Stimulated activated naive CD8-positive, alpha-beta T cell treated with anti-CD3 and anti-CD28 coated beads, Interleukin-15, amount 100 ng/mL, for 72 hours (primary cell): Measurements from ENCODE around the gene CDC42BPB.
A peak's percentile ranks its signal among the peaks of the same experiment; 100 is the strongest.

Source experiments
- ATAC-seq: fragments of 150-1000 bp; cut with Tn5 transposase; 2 replicates; pipeline ENCODE4 v1.10.0; 2021; ENCODE audit warnings: mild to moderate bottlenecking, moderate library complexity
- DNase-seq, 2 donors: peaks; one replicate each; pipeline ENCODE4 v3.0.0; 2021 to 2022
- H3K27ac Mint-ChIP-seq, 2 donors: one replicate each; pipeline ENCODE4 v1.8.0; 2022; ENCODE audit warnings: mild to moderate bottlenecking in 2 of 2, mixed read lengths in 2 of 2, moderate library complexity in 2 of 2
- H3K27me3 Mint-ChIP-seq: one replicate; pipeline ENCODE4 v1.8.0; 2022; ENCODE audit warnings: mixed read lengths
- H3K4me1 Mint-ChIP-seq: one replicate; pipeline ENCODE4 v1.8.0; 2022; ENCODE audit warnings: mild to moderate bottlenecking, mixed read lengths
- H3K4me3 Mint-ChIP-seq, 2 donors: one replicate each; pipeline ENCODE4 v1.8.0; 2022; ENCODE audit warnings: mild to moderate bottlenecking in 2 of 2, mixed read lengths in 2 of 2, moderate library complexity in 1 of 2
- H3K9me3 Mint-ChIP-seq, 2 donors: one replicate each; pipeline ENCODE4 v1.8.0; 2022; ENCODE audit warnings: mixed read lengths in 2 of 2

Gene CDC42BPB

DNA sequence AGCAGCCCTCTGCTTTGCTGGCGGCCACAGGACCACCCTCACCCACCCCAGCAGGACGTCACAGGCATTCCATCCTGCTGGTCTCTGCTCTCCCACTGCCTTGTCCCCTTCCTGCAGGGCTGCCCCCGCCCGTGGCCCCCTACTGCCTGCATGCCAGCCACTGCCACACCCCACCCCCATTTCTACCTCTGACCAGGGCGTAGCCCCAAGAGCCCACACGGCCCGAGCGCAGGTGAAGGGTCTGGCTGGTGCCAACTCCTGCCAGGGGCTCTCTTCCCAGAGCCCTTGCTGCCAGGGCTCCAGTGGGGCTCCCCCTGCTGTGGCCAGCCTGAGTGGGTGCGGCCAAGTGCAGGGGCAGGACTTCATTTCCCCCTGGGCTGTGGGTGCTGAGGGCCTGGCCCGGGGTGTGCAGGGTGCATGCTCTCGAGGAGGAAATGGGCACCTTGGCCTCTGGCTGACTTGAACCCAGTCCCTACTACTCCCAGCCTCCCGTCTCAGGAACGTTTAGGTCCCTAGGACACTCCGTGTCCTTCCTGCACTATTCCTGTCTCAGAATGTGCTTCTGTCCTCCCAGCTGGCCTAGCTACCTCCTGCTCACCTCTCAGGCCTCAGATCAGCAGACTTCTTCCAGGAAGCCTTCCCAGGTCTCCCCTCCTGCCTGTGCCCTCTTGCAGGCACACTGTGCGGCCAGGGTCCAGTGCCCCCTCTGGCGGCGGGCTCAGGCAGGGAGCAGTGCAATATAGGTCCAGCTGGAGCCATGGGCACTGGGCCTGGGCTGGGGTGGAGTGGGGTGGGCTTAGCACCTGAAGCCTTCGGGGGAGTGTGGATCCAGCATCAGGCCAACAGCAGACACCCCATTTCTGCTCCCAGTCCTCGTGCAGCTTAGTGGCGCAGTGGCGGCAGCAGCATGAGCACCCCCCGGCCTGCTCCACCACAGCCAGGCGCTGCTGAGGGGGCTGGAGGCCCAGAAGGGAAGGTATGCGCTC lies 28.1 kb upstream of the CDC42BPB start:
- peaks cover 41% of the 10 kb centered on the region for H3K27me3 Mint-ChIP-seq
- ATAC-seq = peak; percentile 19
- DNase-seq = no peak
- H3K9me3 Mint-ChIP-seq = no peaks in the 10 kb centered on the region
- no peaks in the 10 kb centered on the region for H3K4me1 Mint-ChIP-seq
- H3K4me3 Mint-ChIP-seq = no peak overlapping the region
- no peak overlapping the region for H3K27ac Mint-ChIP-seq

DNA sequence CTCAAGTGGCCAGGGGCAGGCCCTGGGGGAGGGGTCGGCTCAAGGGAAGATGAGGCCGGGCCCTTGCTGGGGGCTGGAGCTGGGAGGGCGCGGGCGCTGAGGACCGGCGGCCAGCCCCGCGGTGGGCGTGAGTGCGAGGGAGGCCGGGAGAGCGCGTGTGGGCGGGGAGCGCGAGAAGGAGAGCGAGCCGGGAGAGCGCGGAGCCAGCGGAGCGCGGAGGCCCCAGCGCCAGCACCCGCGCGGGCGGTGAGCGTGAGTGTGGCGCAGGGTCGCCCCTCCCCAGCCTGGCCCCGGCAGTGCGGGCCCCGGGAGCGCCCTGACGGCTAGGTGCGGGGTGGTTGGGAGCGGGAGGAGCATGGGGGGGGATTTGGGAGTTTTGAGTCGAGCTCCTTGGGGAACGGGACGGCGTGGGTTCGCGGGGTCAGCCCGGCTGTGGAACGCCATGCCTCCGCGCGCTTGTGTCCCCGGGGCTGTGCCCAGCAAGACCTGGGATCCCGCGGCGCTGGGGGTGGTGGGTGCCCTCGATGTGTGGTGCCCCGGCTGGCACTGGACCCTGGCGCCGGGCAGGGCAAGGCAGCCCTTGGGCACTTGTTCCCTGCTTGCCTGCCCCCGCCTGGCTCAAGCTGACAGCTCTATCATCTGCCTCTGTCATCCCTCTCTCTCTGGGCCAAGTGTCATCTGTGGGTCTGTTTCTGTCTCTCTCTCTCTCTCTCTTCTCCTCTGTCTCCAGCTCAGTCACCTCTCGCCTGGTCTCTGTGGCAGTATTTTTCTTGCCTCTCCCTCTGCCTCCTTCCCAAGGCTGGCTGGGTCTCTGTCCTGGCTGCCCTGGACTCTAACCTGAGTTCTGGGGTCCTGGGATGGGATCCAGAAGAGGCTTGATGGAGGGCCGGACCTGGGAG lies 26.9 kb upstream of the CDC42BPB start, which contains the start of gene LBHD2:
TSS of gene LBHD2 (plus strand) at position 190 of the 899 bp plus-strand sequence. CDS start 1,803 bp downstream, outside the sequence.
- H3K27ac Mint-ChIP-seq = no peak within 1 kb of the TSS
- ATAC-seq = peak; percentile 19
- no peak within 1 kb of the TSS for H3K4me3 Mint-ChIP-seq
- no peak for DNase-seq
- peaks cover 36% of the 10 kb centered on the region for H3K27me3 Mint-ChIP-seq
- H3K4me1 Mint-ChIP-seq = no peaks in the 10 kb centered on the region
- no peaks in the 10 kb centered on the region for H3K9me3 Mint-ChIP-seq

DNA sequence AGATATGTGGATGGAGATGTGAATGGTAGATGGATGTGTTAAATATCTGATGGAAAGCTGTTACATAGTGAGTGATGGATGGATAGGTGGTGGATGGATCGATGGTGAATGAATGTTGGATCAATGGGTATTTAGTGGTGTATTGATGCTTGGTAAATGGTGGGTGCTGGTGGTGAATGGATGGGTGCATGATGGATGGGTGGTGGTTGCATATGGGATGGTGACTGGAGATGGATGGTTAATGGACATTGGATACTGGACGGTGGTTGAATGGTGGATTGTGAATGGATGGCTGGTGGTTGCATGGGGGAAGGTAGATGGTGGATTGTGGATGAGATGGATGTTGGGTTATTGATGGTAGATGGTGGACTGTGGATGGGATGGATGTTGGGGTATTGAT lies 24.6 kb upstream of the CDC42BPB start:
- DNase-seq (no peak), ATAC-seq (no peak)
- Mint-ChIP-seq H3K4me3 (no peak overlapping the region), H3K4me1 (no peaks in the 10 kb centered on the region), H3K27ac (no peak overlapping the region), H3K27me3 (peaks cover 24% of the 10 kb centered on the region), H3K9me3 (no peaks in the 10 kb centered on the region)

DNA sequence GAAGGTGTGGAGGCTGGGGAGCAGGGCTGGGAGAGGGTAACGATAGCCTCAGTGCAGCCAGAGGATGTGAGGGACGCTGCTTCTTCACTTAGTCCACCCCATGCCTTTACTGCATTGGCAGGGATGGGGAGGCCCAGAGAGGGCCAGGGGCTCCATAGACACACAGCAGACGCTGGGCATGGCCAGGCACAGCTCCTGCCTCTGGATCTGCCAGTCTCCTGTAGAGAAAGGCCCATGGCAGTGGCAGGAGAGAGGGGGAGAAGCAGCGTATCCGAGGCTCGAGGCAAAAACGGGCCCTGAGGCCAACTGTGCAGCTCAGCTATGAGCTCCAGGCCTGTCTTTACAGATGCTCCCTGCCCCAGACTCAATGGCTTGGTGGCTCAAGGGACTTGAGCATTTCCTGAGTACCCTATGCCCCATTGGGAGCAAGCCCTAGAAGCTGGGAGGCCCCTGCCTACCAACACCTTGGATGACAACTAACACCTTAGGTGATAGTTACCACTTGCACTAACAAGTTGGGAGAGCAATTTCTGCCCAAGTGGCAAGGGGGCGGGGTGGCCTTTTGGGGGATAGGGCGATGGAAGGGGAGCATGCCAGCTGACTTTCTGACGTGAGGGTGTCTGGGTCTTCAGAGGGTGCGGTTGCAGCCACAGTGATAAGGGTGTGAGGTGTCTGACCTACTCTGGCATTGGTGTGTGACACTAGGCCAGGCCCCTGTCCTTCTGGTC lies 21.7 kb upstream of the CDC42BPB start:
- no peak for DNase-seq
- no peaks in the 10 kb centered on the region for H3K4me1 Mint-ChIP-seq
- no peaks in the 10 kb centered on the region for H3K27me3 Mint-ChIP-seq

DNA sequence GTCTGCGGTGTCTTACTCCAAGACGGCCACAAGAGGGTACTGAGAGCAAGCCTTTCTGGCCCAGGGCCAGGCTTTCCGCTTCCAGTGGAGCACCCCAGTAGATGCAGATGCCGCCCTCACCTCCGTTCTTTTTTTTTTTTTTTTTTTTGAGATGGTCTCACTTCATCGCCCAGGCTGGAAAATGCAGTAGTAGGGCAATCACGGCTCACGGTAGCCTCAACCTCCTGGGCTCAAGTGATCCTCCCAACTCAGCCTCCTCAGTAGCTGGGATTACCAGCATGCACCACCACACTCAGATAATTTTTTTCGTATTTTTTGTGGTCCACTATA lies 21.0 kb upstream of the CDC42BPB start:
- DNase-seq (peak; percentile 66 to 79), ATAC-seq (peak; percentile 73)
- H3K4me3 Mint-ChIP-seq = no peak overlapping the region
- H3K4me1 Mint-ChIP-seq = no peaks in the 10 kb centered on the region
- H3K27ac Mint-ChIP-seq = no peak overlapping the region
- H3K9me3 Mint-ChIP-seq = no peaks in the 10 kb centered on the region
- no peaks in the 10 kb centered on the region for H3K27me3 Mint-ChIP-seq

More for the DNA sequence above, 21.7 kb upstream of the CDC42BPB start:
- ATAC-seq = no peak
- no peak overlapping the region for H3K4me3 Mint-ChIP-seq
- no peaks in the 10 kb centered on the region for H3K9me3 Mint-ChIP-seq
- H3K27ac Mint-ChIP-seq = no peak overlapping the region

DNA sequence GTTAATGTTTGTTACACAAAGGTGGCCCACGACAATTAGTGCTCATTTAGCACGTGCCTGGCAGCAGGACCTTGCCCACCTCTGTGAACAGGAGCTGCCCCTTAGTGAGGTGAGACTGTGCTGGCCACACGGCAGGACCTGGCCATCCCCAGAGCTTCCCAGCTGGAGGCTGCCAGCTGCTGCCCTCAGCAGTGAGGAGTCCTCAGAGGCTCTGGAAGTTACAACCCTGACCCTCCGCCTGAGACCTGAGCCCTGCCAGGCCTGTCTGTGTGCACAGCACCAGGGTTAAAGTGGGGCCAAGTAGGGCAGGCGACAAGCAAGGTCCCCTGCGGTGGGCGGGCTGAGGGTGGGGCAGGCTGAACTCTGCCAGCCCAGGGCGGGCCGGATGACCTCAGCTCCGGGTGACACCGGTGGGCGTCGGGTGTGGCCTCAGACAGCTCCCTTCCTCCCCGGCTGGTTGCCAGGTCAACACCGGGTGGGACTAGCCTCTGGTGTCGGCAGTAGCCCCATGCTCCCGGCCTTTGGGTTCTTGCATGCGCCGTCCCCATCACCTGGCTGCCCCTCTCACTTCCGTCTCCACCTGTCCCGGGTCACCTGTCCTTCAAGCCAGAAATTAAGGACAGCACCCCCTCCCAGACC lies 17.5 kb upstream of the CDC42BPB start:
- DNase-seq = no peak
- Mint-ChIP-seq H3K4me3 (peak overlapping the region; percentile 49 to 78), H3K27me3 (no peaks in the 10 kb centered on the region), H3K9me3 (no peaks in the 10 kb centered on the region), H3K4me1 (no peaks in the 10 kb centered on the region), H3K27ac (no peak overlapping the region)
- ATAC-seq = peak; percentile 12

DNA sequence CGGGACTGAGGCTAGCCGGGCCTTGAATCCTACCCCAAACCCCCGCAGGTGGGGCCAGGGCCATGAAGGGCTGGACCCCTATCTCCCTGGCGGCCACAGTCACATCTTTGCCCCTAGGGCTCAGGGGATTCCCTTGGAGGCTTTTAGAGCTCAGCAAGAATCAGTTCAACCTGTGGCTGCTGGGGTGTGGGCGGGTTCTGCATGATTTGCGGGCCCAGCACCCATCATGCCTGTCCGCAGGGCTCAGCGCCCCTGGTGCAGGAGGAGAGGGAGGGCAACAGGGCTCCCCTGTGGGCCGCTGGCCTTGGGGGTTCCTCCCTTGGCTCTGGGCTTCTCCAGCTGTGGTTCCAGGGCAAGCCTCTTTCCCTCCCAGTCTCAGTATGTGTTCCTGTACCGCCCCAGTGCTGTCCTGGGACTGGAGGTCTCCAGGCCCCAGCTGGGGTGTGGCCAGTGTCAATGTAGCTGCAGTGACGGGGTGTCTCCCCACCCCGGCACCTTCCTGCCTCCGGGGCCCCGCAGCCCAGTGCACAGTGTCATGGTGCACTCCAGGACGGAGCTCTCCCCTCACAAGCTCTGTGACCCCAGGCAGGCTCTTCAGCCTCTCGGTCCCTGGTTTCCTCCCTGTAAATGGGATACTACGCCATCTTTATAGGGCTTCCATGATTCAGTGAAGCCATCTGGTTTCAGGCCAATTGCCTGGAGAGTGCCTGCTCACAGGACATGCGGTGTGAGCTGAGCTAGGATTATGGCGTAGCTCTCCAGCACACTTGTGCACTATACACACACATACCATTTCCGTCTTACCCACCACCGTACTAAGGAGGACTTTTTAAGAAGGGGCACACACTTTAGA lies 16.8 kb upstream of the CDC42BPB start:
- no peaks in the 10 kb centered on the region for H3K9me3 Mint-ChIP-seq
- H3K27me3 Mint-ChIP-seq = no peaks in the 10 kb centered on the region
- H3K4me3 Mint-ChIP-seq = no peak overlapping the region
- no peak for DNase-seq
- no peaks in the 10 kb centered on the region for H3K4me1 Mint-ChIP-seq
- no peak overlapping the region for H3K27ac Mint-ChIP-seq
- ATAC-seq = no peak

DNA sequence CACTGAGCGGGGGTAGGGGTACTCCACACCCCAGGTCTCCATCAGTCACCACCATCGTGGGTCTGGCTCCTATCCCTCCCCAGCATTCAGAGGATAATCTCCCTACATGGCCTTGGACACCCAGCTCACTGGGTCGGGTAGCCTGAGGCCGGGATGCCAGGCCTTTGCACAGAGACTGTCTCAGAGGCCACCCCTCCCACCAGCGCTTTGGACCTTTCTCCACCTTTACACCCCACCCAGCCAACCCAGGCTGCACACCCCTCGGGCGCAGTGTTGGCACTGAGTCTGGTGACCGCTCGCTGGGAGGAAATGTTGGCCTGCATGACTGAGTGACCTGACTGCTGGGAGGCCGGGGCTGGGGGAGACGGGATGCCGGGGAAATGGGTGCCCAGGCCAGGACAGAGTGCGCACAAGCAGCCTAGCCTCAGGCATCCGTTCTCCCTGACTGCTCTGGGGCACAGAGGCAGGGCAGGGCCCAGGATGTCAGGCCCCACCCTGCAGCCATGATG lies 16.1 kb upstream of the CDC42BPB start:
- Mint-ChIP-seq H3K27me3 (no peaks in the 10 kb centered on the region), H3K4me3 (no peak overlapping the region), H3K4me1 (no peaks in the 10 kb centered on the region), H3K27ac (no peak overlapping the region), H3K9me3 (no peaks in the 10 kb centered on the region)
- ATAC-seq (no peak), DNase-seq (no peak)

DNA sequence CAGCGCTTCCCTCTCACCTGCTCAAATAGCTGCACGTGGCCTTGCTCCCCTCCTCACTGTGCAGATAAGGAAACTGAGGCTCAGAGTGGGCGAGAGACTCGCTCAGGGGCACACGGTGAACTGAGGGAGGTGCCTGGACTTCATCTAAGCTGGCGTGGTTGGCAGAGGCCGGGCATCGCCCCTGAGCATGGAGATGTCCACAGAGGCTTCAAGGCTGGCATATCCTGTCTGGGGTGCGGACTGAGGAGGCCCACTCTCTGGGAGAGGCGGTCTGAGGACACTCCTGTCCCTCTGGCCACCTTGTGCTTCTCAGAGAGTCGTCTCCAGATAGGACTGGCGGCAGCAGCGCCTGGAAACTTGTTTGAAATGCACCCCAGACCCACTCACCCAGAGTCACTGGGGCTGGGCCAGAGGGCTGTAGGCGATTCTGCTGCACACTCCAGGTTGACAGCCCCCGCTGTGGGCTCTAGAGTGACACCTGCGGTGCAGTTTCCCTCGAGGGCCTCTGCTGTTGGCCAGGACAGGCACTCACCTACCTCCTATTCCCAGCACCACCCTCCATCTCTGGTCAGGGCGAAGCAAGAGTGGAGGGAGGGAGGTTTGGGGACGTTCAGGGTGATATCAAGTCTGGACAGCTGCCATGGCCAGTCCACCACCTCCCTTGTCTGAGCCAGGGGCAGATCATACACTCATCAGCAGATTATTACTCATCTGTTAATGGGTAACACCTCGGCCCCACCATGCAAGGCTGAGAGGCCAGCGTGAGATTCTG lies 15.4 kb upstream of the CDC42BPB start:
- ATAC-seq (no peak), DNase-seq (no peak)
- H3K4me3 Mint-ChIP-seq = no peak overlapping the region
- no peaks in the 10 kb centered on the region for H3K9me3 Mint-ChIP-seq
- H3K27ac Mint-ChIP-seq = no peak overlapping the region
- H3K4me1 Mint-ChIP-seq = no peaks in the 10 kb centered on the region
- peaks cover 3% of the 10 kb centered on the region for H3K27me3 Mint-ChIP-seq

DNA sequence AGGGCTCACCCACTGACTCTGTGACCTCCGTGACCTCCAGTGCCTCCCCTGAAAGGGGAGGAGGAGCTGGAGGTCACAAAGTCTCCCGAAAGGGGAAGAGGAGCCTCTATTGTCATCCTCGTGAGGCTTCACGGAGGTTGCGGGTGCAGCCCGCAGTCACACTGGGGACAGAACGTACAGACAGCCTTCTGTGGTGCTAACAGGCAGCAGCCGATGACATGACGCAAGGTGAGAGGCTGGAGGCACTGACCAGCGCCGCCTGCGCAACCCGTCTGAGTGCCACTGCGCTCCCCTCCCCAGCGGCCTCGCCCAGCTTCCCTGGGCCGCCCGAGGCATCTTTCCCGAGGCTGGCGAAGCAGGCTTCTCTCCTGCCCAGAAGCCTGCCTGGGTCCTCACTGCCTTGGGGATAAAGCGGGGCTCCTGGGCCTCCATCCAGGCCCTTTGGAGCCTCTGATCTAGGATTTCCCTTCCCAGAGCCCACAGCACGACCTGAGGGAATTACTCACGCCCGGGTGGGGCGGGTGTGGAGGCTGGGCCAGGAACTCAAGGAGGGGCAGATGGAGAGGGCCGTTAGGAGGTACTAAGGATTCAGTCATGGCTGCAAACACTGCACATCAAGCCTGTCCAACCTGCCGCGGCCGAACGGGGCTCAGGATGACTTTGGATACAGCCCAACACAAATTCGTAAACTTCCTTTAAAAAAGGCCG lies 14.3 kb upstream of the CDC42BPB start:
- Mint-ChIP-seq H3K4me1 (no peaks in the 10 kb centered on the region), H3K27me3 (peaks cover 10% of the 10 kb centered on the region), H3K9me3 (no peaks in the 10 kb centered on the region), H3K4me3 (no peak overlapping the region), H3K27ac (no peak overlapping the region)
- DNase-seq (no peak), ATAC-seq (no peak)

DNA sequence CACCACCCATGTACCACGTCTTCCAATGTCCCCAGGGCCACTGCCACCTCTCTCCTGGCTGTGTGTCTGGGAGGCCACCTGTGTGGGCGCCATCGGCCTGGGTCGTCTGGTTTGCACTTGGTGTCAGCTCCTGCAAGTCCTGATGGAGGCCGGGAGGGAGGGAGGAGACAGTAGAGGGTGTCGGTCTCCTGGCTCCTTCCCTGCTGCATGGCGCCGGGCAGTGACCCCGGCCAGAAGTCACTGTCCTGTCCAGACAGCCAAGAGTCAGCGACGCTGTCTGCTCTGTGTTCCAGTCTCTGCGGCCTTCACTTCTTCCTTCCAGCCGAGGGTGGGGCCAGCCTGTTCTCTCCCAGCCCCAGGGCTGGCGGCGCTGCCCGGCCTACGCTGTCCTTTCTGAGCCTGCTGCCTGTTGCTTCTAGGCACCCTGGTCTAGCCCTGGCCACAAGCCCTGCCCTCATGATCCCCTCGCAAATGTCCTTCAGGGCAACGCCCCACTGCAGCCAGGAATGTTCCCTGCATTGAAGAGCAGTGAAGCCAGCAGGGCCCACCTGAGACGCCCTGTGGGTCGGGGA lies 13.7 kb upstream of the CDC42BPB start:
- H3K27me3 Mint-ChIP-seq = peaks cover 10% of the 10 kb centered on the region
- DNase-seq (no peak), ATAC-seq (no peak)
- H3K9me3 Mint-ChIP-seq = no peaks in the 10 kb centered on the region
- no peak overlapping the region for H3K4me3 Mint-ChIP-seq
- no peak overlapping the region for H3K27ac Mint-ChIP-seq
- no peaks in the 10 kb centered on the region for H3K4me1 Mint-ChIP-seq

DNA sequence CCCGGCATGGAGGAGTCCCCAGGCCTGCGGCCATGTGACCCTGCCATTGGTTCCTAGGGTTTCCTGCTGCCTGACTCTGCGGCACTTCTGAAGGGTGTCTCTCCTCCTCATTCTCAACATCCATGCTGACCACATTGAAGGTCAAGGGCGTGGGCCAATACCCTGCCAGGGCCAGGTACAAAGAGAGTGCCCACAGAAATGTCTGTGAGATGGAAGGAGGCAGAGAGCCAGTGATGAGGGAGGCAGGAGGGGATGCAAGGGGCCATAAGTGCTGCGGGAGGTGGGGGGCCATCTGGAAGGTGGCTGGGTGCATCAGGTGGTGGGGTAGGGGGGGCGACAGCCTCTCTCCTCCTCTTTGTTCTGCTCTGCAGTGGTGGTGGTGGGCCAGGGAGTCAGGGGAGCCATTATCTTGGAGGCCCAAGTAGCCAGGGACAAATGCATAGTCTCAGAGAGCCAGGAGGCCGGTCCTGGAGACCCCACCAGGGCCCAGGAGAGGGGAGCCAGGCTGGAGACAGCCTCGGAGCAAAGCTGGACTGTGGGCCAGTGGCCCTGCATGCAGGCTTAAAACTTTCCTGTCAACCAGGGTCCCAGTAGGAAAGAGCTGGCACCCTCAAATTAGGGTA lies 13.0 kb upstream of the CDC42BPB start:
- DNase-seq (no peak), ATAC-seq (no peak)
- H3K4me1 Mint-ChIP-seq = no peaks in the 10 kb centered on the region
- peaks cover 10% of the 10 kb centered on the region for H3K27me3 Mint-ChIP-seq
- H3K4me3 Mint-ChIP-seq = no peak overlapping the region
- H3K9me3 Mint-ChIP-seq = no peaks in the 10 kb centered on the region
- H3K27ac Mint-ChIP-seq = no peak overlapping the region
